ENCODE data around the gene NPHP4. TPM values are rescaled to one million over a fixed set of nuclear protein-coding genes. Genes with fewer than 3 reads are reported as not detected.

NPHP4 gene
- total RNA-seq, 1 experiment from 2014 or later: 20.0 TPM

DNA sequence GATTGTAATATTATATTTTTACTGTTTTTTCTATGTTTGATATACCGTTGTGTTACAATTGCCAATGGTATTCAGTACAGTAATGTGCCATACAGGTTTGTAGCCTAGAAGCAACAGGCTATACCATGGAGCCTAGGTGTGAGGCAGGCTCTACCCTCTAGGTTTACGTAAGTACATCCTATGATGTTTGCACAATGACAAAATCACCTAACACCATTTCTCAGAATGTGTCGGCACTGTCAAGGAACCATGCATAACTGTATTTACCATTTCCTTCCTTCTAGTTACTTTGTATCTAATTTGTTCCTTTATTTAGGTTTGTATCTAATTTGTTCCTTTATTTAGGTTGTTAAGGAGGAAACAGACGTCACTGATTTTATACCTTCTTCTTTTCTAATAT lies 9.9 kb downstream of the NPHP4 start (continued):
- TF ChIP-seq EZH2phosphoT487 (IDR thresholded peaks at IDR 0.05; ENCODE audit: borderline replicate concordance) (no peak), CEBPB (IDR thresholded peaks at IDR 0.05; ENCODE audit: low read depth) (no peak), POLR2AphosphoS5 (IDR thresholded peaks at IDR 0.05; ENCODE audit: low read depth, low read length) (no peak)
- TF ChIP-seq, protein P1, sequence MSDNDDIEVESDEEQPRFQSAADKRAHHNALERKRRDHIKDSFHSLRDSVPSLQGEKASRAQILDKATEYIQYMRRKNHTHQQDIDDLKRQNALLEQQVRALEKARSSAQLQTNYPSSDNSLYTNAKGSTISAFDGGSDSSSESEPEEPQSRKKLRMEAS (IDR thresholded peaks at IDR 0.05): no peak

DNA sequence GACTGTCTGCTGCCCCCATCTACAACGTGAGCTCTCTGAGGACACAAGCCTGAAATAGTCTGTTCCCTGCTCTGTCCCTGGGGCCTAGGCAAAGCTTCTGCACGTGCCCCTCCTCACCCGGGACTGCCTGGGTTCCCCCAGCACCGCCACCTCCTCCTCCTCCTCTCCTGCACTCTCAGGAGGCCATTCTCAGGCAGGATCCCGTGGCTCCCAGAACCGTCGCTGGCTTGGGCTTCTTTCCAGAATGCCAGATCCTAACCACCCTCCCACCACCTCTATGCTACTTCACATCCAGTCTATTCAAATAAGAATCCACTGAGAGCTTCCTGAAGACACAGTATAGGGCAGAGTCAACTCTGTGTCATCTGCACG lies 11.2 kb downstream of the NPHP4 start:
- H3K9me3 ChIP-seq (ENCODE audit: control insufficient read depth in 1 of 2, insufficient read depth in 1 of 2, low read depth in 1 of 2, low read length in 2 of 2): no peaks in the 10 kb centered on the region; a peak in 1 of 4 replicates
- peak overlapping the region; percentile 10; the same call in 1 of the 2 replicates for H3K27ac ChIP-seq (ENCODE audit: low read depth, low read length)
- no peaks in the 10 kb centered on the region for H4K20me1 ChIP-seq (ENCODE audit: insufficient read depth)
- peaks cover 4 to 15% of the 10 kb centered on the region in 2 experiments; a peak in 2 of 4 replicates for H3K36me3 ChIP-seq (ENCODE audit: control insufficient read depth in 1 of 2, insufficient read depth in 2 of 2, low read length in 2 of 2)
- intact Hi-C loops (cut with micrococcal nuclease): no loop called here
- ATAC-seq: no peak
- H3K4me2 ChIP-seq (ENCODE audit: low read length): peak overlapping the region; percentile 62
- POLR2A ChIA-PET: interaction anchor here (1.5 kb wide), 1 partner anchor 11 kb away, joined by 3 read pairs; the partner anchor contains the start of gene NPHP4
- RAD21 ChIA-PET (ENCODE audit: low non-redundant PET in 1 of 2, low total read pairs in 2 of 2, uncharacterized antibody in 2 of 2, unreplicated experiment in 2 of 2): no interaction called here
- 0 out of 2 replicates have a peak overlapping the region, but pooled peaks have one; percentile 5 for H3K9ac ChIP-seq (ENCODE audit: low read length)
- BruUV-seq (replicated peaks): no TSS peak
- no peaks in the 10 kb centered on the region for H3K79me2 ChIP-seq (ENCODE audit: insufficient read depth, low read length)
- no peak overlapping the region for H2AFZ ChIP-seq (ENCODE audit: low read depth, low read length, poor library complexity, severe bottlenecking)
- DNase-seq (ENCODE audit: low read depth, low spot score): no peak
- no peaks in the 10 kb centered on the region for H3K27me3 ChIP-seq (ENCODE audit: insufficient read depth, low read length)
- CTCF ChIA-PET: interaction anchor here (0.6 to 0.9 kb wide), 2 partner anchors 10 to 53 kb away, joined by 3 read pairs; no protein-coding TSS in a partner anchor
- H3K4me3 ChIP-seq (replicated peaks in 1 of 2; ENCODE audit: low read depth in 1 of 2, low read length in 2 of 2): no peak overlapping the region
- no peaks in the 10 kb centered on the region for H3K9me2 ChIP-seq (ENCODE audit: insufficient read depth)
- no peak for TF ChIP-seq EZH2phosphoT487 (IDR thresholded peaks at IDR 0.05; ENCODE audit: borderline replicate concordance)
- TF ChIP-seq EZH2 (IDR thresholded peaks at IDR 0.05): no peak
- no peak for TF ChIP-seq RAD21 (IDR thresholded peaks at IDR 0.05; ENCODE audit: low read depth)
- TF ChIP-seq, protein P2, sequence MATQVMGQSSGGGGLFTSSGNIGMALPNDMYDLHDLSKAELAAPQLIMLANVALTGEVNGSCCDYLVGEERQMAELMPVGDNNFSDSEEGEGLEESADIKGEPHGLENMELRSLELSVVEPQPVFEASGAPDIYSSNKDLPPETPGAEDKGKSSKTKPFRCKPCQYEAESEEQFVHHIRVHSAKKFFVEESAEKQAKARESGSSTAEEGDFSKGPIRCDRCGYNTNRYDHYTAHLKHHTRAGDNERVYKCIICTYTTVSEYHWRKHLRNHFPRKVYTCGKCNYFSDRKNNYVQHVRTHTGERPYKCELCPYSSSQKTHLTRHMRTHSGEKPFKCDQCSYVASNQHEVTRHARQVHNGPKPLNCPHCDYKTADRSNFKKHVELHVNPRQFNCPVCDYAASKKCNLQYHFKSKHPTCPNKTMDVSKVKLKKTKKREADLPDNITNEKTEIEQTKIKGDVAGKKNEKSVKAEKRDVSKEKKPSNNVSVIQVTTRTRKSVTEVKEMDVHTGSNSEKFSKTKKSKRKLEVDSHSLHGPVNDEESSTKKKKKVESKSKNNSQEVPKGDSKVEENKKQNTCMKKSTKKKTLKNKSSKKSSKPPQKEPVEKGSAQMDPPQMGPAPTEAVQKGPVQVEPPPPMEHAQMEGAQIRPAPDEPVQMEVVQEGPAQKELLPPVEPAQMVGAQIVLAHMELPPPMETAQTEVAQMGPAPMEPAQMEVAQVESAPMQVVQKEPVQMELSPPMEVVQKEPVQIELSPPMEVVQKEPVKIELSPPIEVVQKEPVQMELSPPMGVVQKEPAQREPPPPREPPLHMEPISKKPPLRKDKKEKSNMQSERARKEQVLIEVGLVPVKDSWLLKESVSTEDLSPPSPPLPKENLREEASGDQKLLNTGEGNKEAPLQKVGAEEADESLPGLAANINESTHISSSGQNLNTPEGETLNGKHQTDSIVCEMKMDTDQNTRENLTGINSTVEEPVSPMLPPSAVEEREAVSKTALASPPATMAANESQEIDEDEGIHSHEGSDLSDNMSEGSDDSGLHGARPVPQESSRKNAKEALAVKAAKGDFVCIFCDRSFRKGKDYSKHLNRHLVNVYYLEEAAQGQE (IDR thresholded peaks at IDR 0.05; ENCODE audit: low read depth): no peak
- no peak for TF ChIP-seq TCF7L2 (IDR thresholded peaks at IDR 0.05; ENCODE audit: borderline replicate concordance, extremely low read depth, insufficient read depth, insufficient read length)
- TF ChIP-seq CBX3 (IDR thresholded peaks at IDR 0.05; ENCODE audit: low read depth): no peak
- TF ChIP-seq POLR2A (IDR thresholded peaks at IDR 0.05; ENCODE audit: borderline replicate concordance, extremely low read depth, insufficient read depth, insufficient read length): no peak
- TF ChIP-seq SP1 (IDR thresholded peaks at IDR 0.05; ENCODE audit: low read depth): no peak
- TF ChIP-seq ZNF274 (IDR thresholded peaks at IDR 0.05; ENCODE audit: low read depth, low read length): no peak
- TF ChIP-seq JUND (IDR thresholded peaks at IDR 0.05): no peak
- peaks cover 9 to 50% of the 10 kb centered on the region in 2 experiments for H3K4me1 ChIP-seq (ENCODE audit: control insufficient read depth in 1 of 2, insufficient read depth in 2 of 2, low read length in 2 of 2)
